ENCODE results near the gene MAPKAP1. TPM values are rescaled to one million over a fixed set of nuclear protein-coding genes. Genes with fewer than 3 reads are reported as not detected.

MAPKAP1 gene
- total RNA-seq, 1 donor from 2014 or later: 127 TPM

- H3K36me3 ChIP-seq: no peaks in the 10 kb centered on the region
- peaks cover 79% of the 10 kb centered on the region for H3K4me1 ChIP-seq
- intact Hi-C loops (cut with micrococcal nuclease): no loop called here
- H3K9me3 ChIP-seq (replicated peaks): no peaks in the 10 kb centered on the region
- no peak overlapping the region for H3K4me3 ChIP-seq
- no peak for DNase-seq
- H3K27ac ChIP-seq (replicated peaks): peak overlapping the region; percentile 86
- no peak for TF ChIP-seq CTCF (IDR thresholded peaks at IDR 0.05; ENCODE audit: borderline replicate concordance)
- no peaks in the 10 kb centered on the region for H3K27me3 ChIP-seq (ENCODE audit: low read depth)
These were observed 169.4 kb downstream of the MAPKAP1 start for GRCh38 chr9:125537442-125538091.

GRCh38 chr9:125536776-125537175, 170.2 kb downstream of the MAPKAP1 start:
- Histone ChIP-seq H3K27me3 (ENCODE audit: low read depth) (no peaks in the 10 kb centered on the region), H3K27ac (replicated peaks) (peak overlapping the region; percentile 86), H3K4me1 (peaks cover 74% of the 10 kb centered on the region), H3K9me3 (replicated peaks) (no peaks in the 10 kb centered on the region), H3K4me3 (no peak overlapping the region), H3K36me3 (no peaks in the 10 kb centered on the region)
- no peak for DNase-seq
- intact Hi-C loops (cut with micrococcal nuclease): no loop called here
- no peak for TF ChIP-seq CTCF (IDR thresholded peaks at IDR 0.05; ENCODE audit: borderline replicate concordance)

GRCh38 chr9:125536167-125536772, 170.7 kb downstream of the MAPKAP1 start:
- intact Hi-C loops (cut with micrococcal nuclease): no loop called here
- no peak overlapping the region for H3K4me3 ChIP-seq
- no peaks in the 10 kb centered on the region for H3K9me3 ChIP-seq (replicated peaks)
- no peaks in the 10 kb centered on the region for H3K36me3 ChIP-seq
- TF ChIP-seq CTCF (IDR thresholded peaks at IDR 0.05; ENCODE audit: borderline replicate concordance): no peak
- H3K27me3 ChIP-seq (ENCODE audit: low read depth): no peaks in the 10 kb centered on the region
- peak overlapping the region; percentile 86 for H3K27ac ChIP-seq (replicated peaks)
- no peak for DNase-seq
- peaks cover 69% of the 10 kb centered on the region for H3K4me1 ChIP-seq

GRCh38 chr9:125534971-125535701, 171.9 kb downstream of the MAPKAP1 start:
- Histone ChIP-seq H3K27ac (replicated peaks) (peak overlapping the region; percentile 86), H3K4me3 (peak overlapping the region; percentile 22), H3K9me3 (replicated peaks) (no peaks in the 10 kb centered on the region), H3K4me1 (peaks cover 61% of the 10 kb centered on the region), H3K36me3 (no peaks in the 10 kb centered on the region), H3K27me3 (ENCODE audit: low read depth) (no peaks in the 10 kb centered on the region)
- intact Hi-C loops (cut with micrococcal nuclease): no loop called here
- TF ChIP-seq CTCF (IDR thresholded peaks at IDR 0.05; ENCODE audit: borderline replicate concordance): no peak
- DNase-seq: no peak

GRCh38 chr9:125532812-125533594, 174.0 kb downstream of the MAPKAP1 start:
- TF ChIP-seq CTCF (IDR thresholded peaks at IDR 0.05; ENCODE audit: borderline replicate concordance): no peak
- intact Hi-C loops (cut with micrococcal nuclease): no loop called here
- H3K27me3 ChIP-seq (ENCODE audit: low read depth): no peaks in the 10 kb centered on the region
- no peak overlapping the region for H3K27ac ChIP-seq (replicated peaks)
- no peaks in the 10 kb centered on the region for H3K9me3 ChIP-seq (replicated peaks)
- no peak for DNase-seq
- H3K4me1 ChIP-seq: peaks cover 60% of the 10 kb centered on the region
- no peaks in the 10 kb centered on the region for H3K36me3 ChIP-seq
- H3K4me3 ChIP-seq: no peak overlapping the region

All from left ventricle myocardium inferior (tissue), 1 donor.